GM18907 (cell line): ENCODE results near the gene TDO2.
"Not testable (repeated sequence)": the region's sequence is repeated elsewhere in the genome, so short reads cannot be mapped to it uniquely, and the experiment has no call there.

Experiments used
- ATAC-seq: cut with Tn5 transposase; IDR thresholded peaks from one replicate; pipeline ENCODE4 v1.9.1; 2021; ENCODE audit warnings: mild to moderate bottlenecking, moderate library complexity; ENCODE audit not compliant: unreplicated experiment

TDO2 gene

DNA sequence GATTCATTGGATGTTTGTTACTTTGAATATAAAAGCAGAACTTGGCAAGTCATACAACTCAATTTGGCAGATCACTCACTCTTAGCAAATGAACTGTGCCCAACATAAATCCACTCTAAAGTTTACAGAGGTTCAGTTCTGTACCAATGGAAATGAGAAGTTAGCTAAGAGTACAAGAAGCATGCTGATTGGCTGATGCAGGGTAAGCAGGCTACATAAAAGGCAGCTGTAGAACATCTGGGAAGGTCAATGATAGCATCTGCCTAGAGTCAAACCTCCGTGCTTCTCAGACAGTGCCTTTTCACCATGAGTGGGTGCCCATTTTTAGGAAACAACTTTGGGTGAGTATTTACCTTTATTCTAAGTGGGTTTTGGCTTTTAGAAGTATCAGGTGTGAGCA lies at the start of gene TDO2:
TSS of gene TDO2 (plus strand) at position 244 of the 400 bp plus-strand sequence. CDS start at position 307, 63 bp downstream.
- no peak for ATAC-seq

DNA sequence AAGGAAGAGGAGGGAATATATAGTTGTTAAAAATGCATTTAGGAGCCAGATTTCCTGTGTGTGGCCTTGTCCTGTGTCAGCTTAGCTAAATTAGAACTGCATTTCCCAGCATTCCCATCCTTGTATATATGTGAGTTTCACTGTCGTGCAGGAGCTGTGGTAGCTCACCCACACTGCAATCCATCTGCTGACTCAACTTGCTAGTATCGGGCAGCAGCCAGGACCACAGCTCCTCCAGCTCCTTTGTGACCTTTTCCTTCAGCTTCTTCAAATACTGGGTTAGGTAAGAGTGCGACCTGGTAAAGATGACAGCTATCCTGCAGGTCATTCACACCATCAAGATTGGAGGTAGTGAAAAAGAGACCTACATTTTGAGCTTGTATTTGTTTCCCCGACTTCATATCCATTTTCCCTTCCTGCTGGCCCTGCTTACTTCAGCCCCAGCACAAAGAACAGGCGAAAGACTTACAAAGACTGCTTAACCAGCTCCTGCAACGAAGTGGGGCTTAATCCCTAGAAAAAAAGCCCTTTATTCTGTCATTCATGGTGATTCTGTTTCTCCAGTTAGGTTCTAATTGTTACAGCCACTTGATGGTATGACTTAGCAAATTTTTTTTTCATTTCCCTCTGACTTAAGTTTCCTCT lies 48.8 kb upstream of the TDO2 start:
- no peak for ATAC-seq

DNA sequence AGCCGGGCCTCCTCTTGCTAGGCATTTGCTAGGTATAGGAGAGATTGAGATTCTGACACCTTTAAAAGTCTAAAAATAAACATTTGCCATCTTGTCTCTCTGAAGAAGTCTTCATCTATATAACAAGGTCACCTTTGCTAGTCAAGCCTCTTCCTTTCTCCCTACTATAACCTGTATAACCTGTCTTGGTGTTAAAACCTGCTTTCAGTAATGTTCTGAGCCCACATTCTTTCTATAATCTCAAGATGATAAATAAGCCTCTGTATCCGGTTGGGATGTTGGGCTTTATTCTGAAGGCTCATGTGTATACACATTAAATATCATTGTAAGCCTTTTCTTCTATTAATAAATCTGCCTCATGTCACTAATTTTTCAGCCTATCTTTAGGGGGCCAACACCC lies 47.6 kb upstream of the TDO2 start:
- ATAC-seq: no peak

DNA sequence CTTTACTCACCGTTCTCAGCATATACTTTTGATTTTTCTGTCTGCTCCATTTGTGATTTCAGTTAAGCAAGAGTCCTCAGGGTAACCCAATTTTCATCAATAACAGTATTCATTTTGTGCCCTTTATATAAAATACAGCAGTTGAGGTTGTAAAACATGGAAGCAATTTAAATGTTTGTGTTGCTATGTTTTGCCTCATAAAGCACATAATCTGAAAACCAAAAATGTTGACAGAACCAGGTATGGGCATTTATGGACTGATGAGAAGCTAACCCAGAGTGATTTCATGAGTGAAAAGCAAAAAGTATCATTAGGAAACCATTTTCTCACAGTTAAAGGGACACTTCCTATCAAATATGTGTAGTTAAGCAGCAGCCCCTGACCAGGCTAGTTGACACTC lies 37.3 kb upstream of the TDO2 start, which contains the start of gene ASIC5:
TSS of gene ASIC5 (minus strand) at position 101 of the 400 bp plus-strand sequence. CDS start at position 50, 51 bp downstream.
- ATAC-seq: no peak

DNA sequence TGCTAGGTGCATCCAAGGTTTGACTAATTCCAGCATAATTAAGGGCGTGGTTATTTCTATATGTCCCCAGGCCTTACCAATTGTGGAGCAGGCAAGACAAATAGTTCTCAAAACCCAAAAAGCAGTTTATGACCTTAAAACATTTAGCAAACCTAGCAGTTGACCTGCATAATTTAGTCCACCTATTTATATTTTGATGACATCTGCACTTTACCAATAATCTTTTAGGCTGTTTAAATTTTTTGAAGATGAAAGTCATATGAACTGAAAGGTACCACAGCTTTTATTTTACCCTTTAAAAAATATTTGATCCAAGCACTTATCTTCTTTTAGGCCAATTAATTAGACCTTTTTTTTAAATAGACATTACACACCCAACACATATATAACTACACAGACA lies 27.6 kb upstream of the TDO2 start:
- ATAC-seq: no peak

DNA sequence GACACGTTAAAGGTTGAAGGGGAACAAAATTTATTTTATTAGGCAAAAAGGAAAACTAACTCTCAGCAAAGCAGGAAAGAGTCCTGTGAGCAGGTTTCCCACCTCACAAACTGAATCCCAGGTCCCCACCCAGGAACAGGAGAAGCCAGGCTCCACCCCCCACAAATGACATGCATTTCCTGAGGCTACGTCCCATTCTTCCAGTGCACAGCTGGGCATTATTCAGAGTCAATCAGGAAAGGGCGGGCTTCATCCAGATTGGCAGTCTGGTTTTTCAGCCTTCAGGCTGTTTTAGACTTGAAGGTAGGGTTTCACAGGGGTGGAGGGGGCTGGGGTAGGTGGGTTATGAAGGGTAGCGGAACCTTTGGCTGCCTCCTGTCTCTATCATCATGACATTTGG lies 25.5 kb upstream of the TDO2 start:
- no peak for ATAC-seq

DNA sequence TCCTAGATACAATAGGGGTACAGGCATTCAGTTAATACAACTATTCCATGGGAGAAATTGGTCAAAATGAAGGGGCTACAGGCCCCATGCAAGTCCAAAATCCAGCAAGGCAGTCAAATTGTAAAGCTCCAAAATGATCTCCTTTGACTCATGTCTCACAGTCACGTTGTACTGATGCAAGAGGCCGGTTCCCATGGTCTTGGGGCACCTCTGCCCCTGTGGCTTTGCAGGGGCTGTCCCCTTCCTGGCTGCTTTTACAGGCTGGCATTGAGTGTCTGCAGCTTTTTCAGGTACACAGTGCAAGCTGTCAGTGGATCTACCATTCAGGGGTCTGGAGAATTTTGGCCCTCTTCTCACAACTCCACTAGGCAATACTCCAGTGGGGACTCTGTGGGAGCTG lies 24.9 kb upstream of the TDO2 start:
- no peak for ATAC-seq

DNA sequence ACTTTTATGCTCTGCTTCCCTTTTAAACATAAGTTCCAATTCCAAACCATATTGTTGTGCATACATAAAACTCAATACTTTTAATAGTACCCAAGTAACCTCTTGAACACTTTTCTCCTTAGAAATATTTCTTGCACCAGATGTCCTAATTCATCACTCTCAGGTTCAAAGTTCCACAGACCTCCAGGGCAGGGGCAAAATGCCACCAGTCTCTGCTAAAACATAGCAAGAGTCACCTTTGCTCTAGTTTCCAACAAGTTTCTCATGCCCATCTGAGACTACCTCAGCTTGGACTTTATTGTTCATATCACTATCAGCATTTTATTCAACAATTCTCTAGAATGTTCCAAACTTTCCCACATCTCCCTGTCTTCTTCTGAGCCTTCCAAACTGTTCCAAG lies 23.7 kb upstream of the TDO2 start:
- no peak for ATAC-seq

DNA sequence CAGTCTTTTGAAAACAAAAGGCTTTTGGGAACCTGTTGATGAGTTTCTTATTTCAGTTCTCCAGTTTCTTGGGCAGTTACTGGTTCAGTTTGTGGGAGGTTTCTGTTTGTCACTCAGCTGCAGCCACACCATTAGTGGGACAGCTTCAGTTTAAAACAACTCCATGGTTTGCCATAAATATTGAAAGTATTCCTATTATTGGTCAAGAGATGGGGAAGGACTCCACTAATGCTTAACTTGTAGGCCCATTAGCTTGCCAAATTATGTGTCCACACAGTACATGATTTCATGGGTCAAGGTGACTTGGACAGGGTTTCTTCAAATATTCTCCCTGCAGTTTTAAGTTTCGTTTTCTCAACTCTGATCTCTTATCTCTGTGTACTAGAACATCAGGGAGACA lies 21.9 kb upstream of the TDO2 start:
- no peak for ATAC-seq

DNA sequence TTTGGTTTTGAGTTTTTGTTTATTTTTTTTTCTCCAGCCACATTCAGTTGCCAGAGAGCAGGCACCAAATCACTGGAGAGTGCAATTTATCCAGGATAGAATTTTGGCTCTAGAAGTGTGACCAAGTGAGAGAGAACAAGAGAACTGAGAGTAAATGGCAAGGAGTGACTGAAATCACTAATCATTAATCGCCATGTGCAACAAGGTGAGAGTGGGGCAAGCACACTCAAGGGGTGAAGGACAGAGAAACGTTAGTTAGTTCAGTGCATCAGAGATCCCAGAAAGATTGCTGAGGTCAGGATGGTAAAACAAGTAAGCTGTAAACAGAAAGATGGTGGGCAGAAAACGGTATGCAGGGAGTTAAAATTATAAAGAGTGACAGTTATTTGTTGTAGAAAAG lies 19.6 kb upstream of the TDO2 start:
- ATAC-seq: no peak

DNA sequence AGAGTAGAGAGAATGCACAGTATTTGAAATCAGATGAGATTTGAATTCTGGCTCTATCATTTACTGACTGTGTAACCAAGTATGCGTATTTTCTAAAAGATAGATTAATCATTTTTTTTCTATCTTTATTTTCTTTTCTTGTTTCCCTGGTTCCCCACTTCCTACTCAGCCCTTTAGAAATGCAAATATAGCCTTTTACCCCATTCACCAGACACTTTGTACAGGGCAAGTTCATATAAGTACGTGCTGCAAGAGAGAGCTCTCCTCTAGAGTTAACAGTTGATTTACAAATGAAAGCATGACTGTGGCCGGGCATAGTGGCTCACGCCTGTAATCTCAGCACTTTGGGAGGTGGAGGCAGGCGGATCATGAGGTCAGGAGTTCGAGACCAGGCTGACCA lies 17.8 kb upstream of the TDO2 start:
- no peak for ATAC-seq

DNA sequence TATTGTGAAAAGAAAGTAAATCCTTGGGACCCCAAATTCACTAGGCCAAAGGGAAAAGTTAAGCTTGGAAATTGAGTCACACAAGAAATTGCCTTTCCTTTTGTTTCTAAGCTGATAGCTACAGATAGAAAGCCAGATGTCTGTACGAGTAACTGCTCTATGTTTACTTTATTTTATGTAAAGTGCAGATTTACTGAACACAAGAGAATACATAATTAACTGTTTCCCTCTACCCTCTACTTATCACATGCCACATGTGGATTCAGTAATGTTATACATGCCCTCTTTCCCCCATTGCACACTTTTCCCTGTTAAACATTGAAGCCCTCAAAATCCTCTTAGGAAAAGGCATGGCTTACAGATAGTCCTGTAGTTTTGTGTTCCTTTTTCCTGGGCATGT lies 16.5 kb upstream of the TDO2 start:
- ATAC-seq: no peak

DNA sequence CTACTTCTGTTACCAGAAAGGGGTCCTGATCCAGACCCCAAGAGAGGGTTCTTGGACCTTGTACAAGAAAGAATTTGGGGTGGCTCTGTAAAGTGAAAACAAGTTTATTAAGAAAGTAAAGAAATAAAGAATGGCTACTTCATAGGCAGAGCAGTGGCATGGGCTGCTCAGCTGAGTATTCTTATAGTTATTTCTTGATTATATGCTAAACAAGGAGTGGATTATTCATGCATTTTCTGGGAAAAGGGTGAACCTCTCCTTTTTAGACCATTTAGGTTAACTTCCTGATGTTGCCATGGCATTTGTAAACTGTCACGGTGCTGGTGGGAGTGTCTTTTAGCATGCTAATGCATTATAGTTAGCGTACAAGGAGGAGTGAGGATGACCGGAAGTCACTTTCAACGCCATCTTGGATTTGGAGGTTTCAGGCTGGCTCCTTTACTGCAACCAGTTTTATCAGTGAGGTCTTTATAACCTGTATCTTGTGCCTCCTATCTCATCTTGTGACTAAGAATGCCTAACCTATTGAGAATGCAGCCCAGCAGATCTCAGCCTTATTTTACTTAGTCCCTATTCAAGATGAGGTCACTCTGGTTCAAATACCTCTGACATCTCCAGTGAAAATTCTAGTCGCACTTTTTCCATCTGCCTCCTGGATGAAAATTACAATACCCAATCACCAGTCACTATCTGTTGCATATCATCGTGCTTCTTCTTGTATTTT lies 15.5 kb upstream of the TDO2 start:
- no peak for ATAC-seq

DNA sequence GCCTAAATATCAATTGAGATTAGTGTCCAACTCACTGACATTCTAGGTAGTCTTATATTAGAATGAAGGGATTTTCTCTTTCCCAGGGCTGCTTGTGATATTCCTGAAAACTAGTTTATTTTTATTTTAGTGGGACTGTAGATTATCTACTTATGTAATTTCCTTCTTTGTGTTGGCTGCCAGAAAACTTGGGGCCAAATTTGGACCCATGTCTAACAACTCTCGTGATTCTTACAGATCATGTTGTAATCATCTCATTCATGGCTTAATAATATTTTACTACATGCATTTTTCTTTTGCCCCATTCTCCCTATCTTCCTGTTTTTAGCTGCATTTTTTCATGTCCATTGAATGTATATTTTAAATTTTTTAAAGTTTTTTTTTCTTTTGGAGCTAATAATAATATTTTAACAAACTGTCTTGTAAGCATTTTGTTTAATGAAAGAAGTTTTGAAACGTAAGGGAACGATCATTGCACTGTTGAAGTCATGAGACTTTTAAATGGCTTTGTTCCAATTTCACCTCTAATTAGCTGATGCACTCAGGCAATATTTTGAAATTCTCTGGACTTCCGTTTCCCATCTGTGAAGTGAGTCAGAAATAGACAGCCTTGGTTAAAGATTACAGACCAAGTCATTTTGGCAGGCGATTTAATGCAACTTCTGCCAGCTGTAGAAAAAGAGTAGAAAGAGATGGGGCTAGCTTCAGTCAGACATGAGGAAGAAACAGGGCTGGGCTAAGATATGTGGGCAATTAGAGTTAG lies 14.3 kb upstream of the TDO2 start:
- peak; percentile 95 for ATAC-seq

DNA sequence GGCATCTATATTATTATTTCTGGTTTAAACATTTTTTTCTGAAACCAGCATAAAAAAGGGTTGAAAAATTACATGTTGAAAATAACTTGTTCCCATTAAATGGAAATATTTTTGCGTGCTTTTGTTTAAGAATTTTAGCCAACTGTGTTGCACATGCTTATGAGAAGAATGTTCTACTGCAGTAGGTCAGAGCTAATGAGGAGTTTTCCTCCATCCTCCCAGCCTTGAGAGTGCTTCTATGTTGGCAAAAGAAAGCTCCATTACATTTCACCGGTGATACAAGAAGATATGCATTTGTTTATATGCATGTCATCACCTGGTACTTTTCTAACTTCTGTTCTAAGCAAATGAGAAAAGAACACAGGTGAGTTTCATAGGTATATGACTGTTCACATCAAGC lies 13.6 kb upstream of the TDO2 start:
- ATAC-seq: no peak

DNA sequence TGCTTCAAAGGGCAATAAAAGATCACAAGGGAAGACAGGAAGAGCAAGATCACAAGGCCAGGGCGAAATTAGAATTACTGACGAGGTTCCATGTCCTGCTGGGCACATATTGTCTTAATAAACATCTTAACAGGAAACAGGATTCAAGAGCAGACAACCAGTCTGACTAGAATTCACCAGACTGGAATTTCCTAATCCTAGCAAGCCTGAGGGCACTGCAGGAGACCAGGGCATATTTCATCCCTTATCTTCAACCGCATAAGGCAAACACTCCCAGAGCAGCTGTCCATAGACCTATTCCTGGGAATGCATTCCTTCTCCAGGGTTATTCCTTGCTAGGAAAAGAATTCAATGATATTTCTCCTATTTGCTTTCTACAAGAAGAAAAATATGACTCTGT lies 12.4 kb upstream of the TDO2 start:
- ATAC-seq: no peak

DNA sequence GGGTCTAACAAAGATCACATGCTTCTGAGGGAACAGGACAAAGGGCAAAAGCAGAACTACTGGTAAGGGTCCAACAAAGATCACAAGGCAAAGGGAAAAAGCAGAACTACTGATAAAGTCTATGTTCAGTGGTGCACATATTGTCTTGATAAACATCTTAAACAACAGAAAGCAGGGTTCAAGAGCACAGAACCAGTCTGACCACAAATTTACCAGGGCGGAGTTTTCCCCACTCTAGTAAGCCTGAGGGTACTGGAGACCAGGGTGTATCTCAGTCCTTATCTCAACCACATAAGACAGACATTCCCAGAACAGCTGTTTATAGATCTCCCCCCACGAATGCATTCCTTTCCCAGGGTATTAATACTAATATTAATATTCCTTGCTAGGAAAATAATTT lies 5.1 kb upstream of the TDO2 start:
- not testable (repeated sequence) for ATAC-seq

DNA sequence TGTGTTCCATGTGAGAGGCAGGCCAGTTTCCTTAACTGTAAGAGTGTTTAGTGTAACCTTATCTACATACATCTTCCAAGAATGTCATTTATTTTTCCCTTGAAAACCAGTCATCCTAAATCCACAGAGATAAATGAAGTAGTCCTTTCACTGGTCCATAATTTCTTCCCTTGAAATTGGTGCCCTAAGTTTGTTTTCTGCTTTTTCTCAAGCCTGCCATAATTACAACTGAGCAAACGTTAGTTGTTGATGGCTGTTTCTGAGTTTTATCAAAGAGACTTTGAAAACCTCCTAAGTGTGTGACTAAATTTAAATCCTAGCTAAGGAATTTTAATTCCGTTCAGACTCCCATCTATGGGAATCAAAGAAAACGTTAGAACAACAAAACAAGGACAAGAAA lies 3.6 kb upstream of the TDO2 start:
- no peak for ATAC-seq

DNA sequence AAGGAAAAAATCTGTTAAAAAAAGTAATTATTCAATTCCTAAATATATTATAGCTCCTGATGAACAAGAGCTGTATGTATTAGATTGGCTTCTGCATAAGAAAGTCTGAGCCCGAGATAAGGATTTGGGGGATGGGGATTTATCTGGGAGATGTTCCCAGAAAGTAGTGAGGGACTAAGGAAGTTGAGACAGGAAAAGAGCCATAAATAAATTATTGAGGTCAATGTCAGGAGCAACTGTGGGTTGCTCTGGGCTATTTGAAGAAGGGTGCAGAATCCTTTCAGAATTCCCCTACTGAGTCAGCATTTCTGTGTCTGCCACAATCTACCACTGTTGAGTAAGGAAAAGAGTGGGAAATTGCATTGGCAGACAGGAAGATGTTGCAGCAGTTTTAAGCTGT lies 3.1 kb upstream of the TDO2 start:
- no peak for ATAC-seq

DNA sequence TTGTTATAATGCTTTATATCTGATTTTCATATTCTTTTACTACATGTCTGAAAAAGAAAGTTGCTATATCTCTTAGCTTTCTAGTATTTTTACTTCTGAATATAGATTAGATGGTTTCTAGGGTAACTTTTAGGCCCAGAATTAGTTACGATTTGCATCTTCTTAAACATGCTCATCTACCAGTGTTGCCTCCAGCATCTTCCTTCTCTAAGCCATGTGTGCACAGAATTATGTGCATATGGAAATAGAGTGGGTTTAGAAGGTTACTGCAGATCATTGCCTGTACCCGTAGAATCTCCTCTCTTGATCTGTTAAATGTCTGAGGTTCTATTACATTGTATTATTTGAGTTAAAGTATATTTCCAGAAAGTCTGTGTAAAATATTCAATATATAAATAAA lies 2.5 kb upstream of the TDO2 start:
- no peak for ATAC-seq

DNA sequence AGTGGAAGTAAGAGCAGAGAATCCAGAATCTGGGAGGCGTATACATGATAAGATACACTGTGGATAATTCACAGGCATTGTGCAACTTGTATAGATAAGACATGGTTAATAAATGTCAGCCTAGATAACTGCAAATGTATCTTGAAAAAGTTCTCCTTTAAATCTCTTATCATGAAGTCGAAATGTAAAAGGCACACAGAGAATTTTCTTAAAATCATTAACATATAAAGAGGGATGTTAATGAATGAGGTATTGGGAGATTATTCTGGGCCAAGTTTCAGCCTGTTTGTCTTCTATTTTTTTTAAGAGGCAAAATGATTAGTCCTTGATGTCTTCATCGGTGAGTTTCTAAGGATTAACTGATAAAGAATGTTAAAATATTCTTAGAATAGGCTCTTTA lies 835 bp downstream of the TDO2 start:
- ATAC-seq: no peak
